Measurements from ENCODE around the gene JMY.

GRCh38 chr5:79273341-79273740 lies 37.4 kb downstream of the JMY start:
- no peak for TF ChIP-seq EZH2 (IDR thresholded peaks at IDR 0.05; ENCODE audit: borderline replicate concordance, low read depth, low read length, poor library complexity, severe bottlenecking)
- no peak for TF ChIP-seq CTCF (conservative IDR thresholded peaks at IDR 0.05; ENCODE audit: low read depth, low read length)

Data from A673 (cell line).